ENCODE results near the gene EGF.

GRCh38 chr4:109872950-109873656, 39.6 kb upstream of the EGF start:
- TF ChIP-seq CTCF (conservative IDR thresholded peaks at IDR 0.05; ENCODE audit: low read length) (no peak), EZH2phosphoT487 (IDR thresholded peaks at IDR 0.05; ENCODE audit: borderline replicate concordance, low read depth, low read length) (no peak)

All from OCI-LY7 (cell line).